ENCODE results near the gene SBF1.

SBF1 gene

GRCh38 chr22:50483977-50484853 is 9.4 kb upstream of the SBF1 start:
- no peak for DNase-seq (ENCODE audit: low read depth)

- no peak for DNase-seq (ENCODE audit: low read depth)
These were observed 8.7 kb upstream of the SBF1 start for GRCh38 chr22:50483556-50483955.

GRCh38 chr22:50483106-50483505 is 8.3 kb upstream of the SBF1 start:
- no peak for DNase-seq (ENCODE audit: low read depth)

GRCh38 chr22:50482107-50483074 is 7.6 kb upstream of the SBF1 start:
- DNase-seq (ENCODE audit: low read depth), result no peak

- peak; percentile 40 for DNase-seq (ENCODE audit: low read depth)
These were observed 6.7 kb upstream of the SBF1 start, which contains the start of gene ADM2 for GRCh38 chr22:50481440-50482106. TSS of gene ADM2 (plus strand) at chr22:50481543. CDS start at chr22:50481848, 305 bp downstream.

- DNase-seq (ENCODE audit: low read depth), result no peak
These were observed 6.2 kb upstream of the SBF1 start for GRCh38 chr22:50481045-50481439.

GRCh38 chr22:50479721-50480120 is 4.9 kb upstream of the SBF1 start:
- no peak for DNase-seq (ENCODE audit: low read depth)

GRCh38 chr22:50477923-50478322 is 3.1 kb upstream of the SBF1 start:
- no peak for DNase-seq (ENCODE audit: low read depth)

- no peak for DNase-seq (ENCODE audit: low read depth)
These were observed 2.0 kb upstream of the SBF1 start for GRCh38 chr22:50476868-50477267.

GRCh38 chr22:50475652-50476002 is 792 bp upstream of the SBF1 start:
- DNase-seq (ENCODE audit: low read depth), result no peak

- DNase-seq (ENCODE audit: low read depth), result no peak
These were observed 772 bp downstream of the SBF1 start for GRCh38 chr22:50473855-50474671.

- DNase-seq (ENCODE audit: low read depth), result no peak
These were observed 1.7 kb downstream of the SBF1 start for GRCh38 chr22:50473088-50473487.

GRCh38 chr22:50471962-50472361 is 2.9 kb downstream of the SBF1 start:
- DNase-seq (ENCODE audit: low read depth), result no peak

- no peak for DNase-seq (ENCODE audit: low read depth)
These were observed 3.5 kb downstream of the SBF1 start for GRCh38 chr22:50471197-50471847.

- no peak for DNase-seq (ENCODE audit: low read depth)
These were observed 4.3 kb downstream of the SBF1 start for GRCh38 chr22:50470491-50470890.

GRCh38 chr22:50469377-50470305 is 5.2 kb downstream of the SBF1 start:
- peak; percentile 94 for DNase-seq (ENCODE audit: low read depth)

- no peak for DNase-seq (ENCODE audit: low read depth)
These were observed 6.2 kb downstream of the SBF1 start for GRCh38 chr22:50468626-50469025.

GRCh38 chr22:50467773-50468440 is 6.9 kb downstream of the SBF1 start:
- no peak for DNase-seq (ENCODE audit: low read depth)

GRCh38 chr22:50467341-50467740 is 7.5 kb downstream of the SBF1 start:
- no peak for DNase-seq (ENCODE audit: low read depth)

Measured in stimulated activated CD8-positive, alpha-beta memory T cell treated with anti-CD3 and anti-CD28 coated beads, Interleukin-15, amount 100 ng/mL, for 1 hour (primary cell).